ACHN (cell line): ENCODE results near the gene RBFOX2.

Experiments
- DNase-seq: peaks from one replicate; pipeline ENCODE4 v3.0.0-alpha.2; 2015
- in situ Hi-C: cut with HindIII; loops from 2 replicates; pipeline ENCODE4 v1.10.0; 2017; ENCODE audit warnings: low sequenced_read_pairs, low pct_ligation_motif_present, low pct_unique_long_range_greater_than_20kb

RBFOX2 gene

GRCh38 chr22:35862697-35863096 lies 165.9 kb downstream of the RBFOX2 start:
- DNase-seq, result no peak
- in situ Hi-C loops, result no loop called here

GRCh38 chr22:35861451-35861850 lies 167.2 kb downstream of the RBFOX2 start:
- in situ Hi-C loops, result no loop called here
- no peak for DNase-seq

- DNase-seq, result no peak
- in situ Hi-C loops, result no loop called here
These were observed 167.8 kb downstream of the RBFOX2 start for GRCh38 chr22:35860837-35861236.

GRCh38 chr22:35860087-35860733 lies 168.4 kb downstream of the RBFOX2 start:
- in situ Hi-C loops, result no loop called here

GRCh38 chr22:35854334-35854733 lies 174.3 kb downstream of the RBFOX2 start:
- DNase-seq, result no peak
- in situ Hi-C loops, result no loop called here

More at GRCh38 chr22:35860087-35860733, 168.4 kb downstream of the RBFOX2 start:
- no peak for DNase-seq

GRCh38 chr22:35852076-35852475 lies 176.5 kb downstream of the RBFOX2 start:
- in situ Hi-C loops, result no loop called here

GRCh38 chr22:35850831-35851230 lies 177.8 kb downstream of the RBFOX2 start:
- in situ Hi-C loops, result no loop called here
- DNase-seq, result no peak

More at GRCh38 chr22:35852076-35852475, 176.5 kb downstream of the RBFOX2 start:
- DNase-seq, result no peak

GRCh38 chr22:35846804-35847203 lies 181.8 kb downstream of the RBFOX2 start:
- in situ Hi-C loops, result no loop called here
- DNase-seq, result peak; percentile 51

- in situ Hi-C loops, result no loop called here
- no peak for DNase-seq
These were observed 183.7 kb downstream of the RBFOX2 start for GRCh38 chr22:35844886-35845285.

GRCh38 chr22:35842954-35843353 lies 185.7 kb downstream of the RBFOX2 start:
- in situ Hi-C loops, result no loop called here
- DNase-seq, result peak; percentile 77

GRCh38 chr22:35842519-35842913 lies 186.1 kb downstream of the RBFOX2 start:
- DNase-seq, result no peak
- in situ Hi-C loops, result no loop called here

- no peak for DNase-seq
- in situ Hi-C loops, result no loop called here
These were observed 186.6 kb downstream of the RBFOX2 start for GRCh38 chr22:35841907-35842518.

GRCh38 chr22:35840302-35840739 lies 188.3 kb downstream of the RBFOX2 start:
- peak; percentile 94 for DNase-seq
- in situ Hi-C loops, result no loop called here

- in situ Hi-C loops, result no loop called here
- peak; percentile 23 for DNase-seq
These were observed 188.8 kb downstream of the RBFOX2 start for GRCh38 chr22:35839841-35840301.

GRCh38 chr22:35838855-35839576 lies 189.6 kb downstream of the RBFOX2 start:
- peak; percentile 66 for DNase-seq
- in situ Hi-C loops, result no loop called here

GRCh38 chr22:35837101-35837727 lies 191.4 kb downstream of the RBFOX2 start:
- DNase-seq, result no peak
- in situ Hi-C loops, result no loop called here

GRCh38 chr22:35835998-35836691 lies 192.5 kb downstream of the RBFOX2 start:
- DNase-seq, result peak; percentile 76
- in situ Hi-C loops, result no loop called here

- in situ Hi-C loops, result no loop called here
- DNase-seq, result no peak
These were observed 193.2 kb downstream of the RBFOX2 start for GRCh38 chr22:35835267-35835997.
